Testis (tissue), 3 donors: Measurements from ENCODE around the gene NUP153. TPM values are rescaled to one million over a fixed set of nuclear protein-coding genes. Genes with fewer than 3 reads are reported as not detected.

Experiments used
- DNase-seq: peaks from one replicate; pipeline ENCODE4 v3.0.0-alpha.2; 2019
- H3K27ac ChIP-seq, 2 donors: fragments of 200-600 bp; sonication (generic); one replicate each; pipeline ENCODE4 v1.5.1; 2019
- H3K27me3 ChIP-seq: fragments of 200-600 bp; sonication (generic); one replicate; pipeline ENCODE4 v1.5.1; 2019
- H3K36me3 ChIP-seq: fragments of 200-600 bp; sonication (generic); one replicate; pipeline ENCODE4 v1.5.1; 2017; ENCODE audit warnings: low read depth; ENCODE audit errors: missing control alignments
- H3K4me1 ChIP-seq: fragments of 200-600 bp; sonication (generic); one replicate; pipeline ENCODE4 v1.5.1; 2019
- H3K4me3 ChIP-seq, 2 donors: fragments of 200-600 bp; sonication (generic); one replicate each; pipeline ENCODE4 v1.5.1; 2017 to 2019
- H3K9me3 ChIP-seq: fragments of 200-600 bp; sonication (generic); one replicate; pipeline ENCODE4 v1.5.1; 2017
- CTCF ChIP-seq, 3 experiments: fragments of 450-650 bp in 2 of 3; fragments of 200-600 bp in 1 of 3; sonication (generic) in 1 of 3; IDR thresholded peaks; one replicate each; pipeline ENCODE4 v1.5.1; 2016 to 2019; ENCODE audit warnings: antibody characterized with exemption in 3 of 3, mild to moderate bottlenecking in 2 of 3, moderate library complexity in 1 of 3
- POLR2A ChIP-seq: fragments of 450-650 bp; IDR thresholded peaks from one replicate; pipeline ENCODE4 v1.6.1; 2017; ENCODE audit warnings: antibody characterized with exemption, mild to moderate bottlenecking, moderate library complexity
- WGBS, 2 donors: methylation state at CpG; one replicate each; pipeline ENCODE4 v1.1.5; 2018; 5-methylcytosine and 5-hydroxymethylcytosine counted together
- intact Hi-C: fragments of 100-400 bp; cut with DNase I; formaldehyde crosslinking; loops from one replicate; pipeline ENCODE4 v1.15.1; 2023; ENCODE audit warnings: low total_unique reads
- polyA plus RNA-seq: library from polyadenylated mRNA; stranded (reverse); fragments of 350-450 nt; fragmentation: Illumina TruSeq; extraction: RNeasy Lipid Tissue Mini Kit (QIAGEN cat#74804); gene quantifications from one replicate; pipeline ENCODE4 v1.2.3, GENCODE V29; 2014; ENCODE audit warnings: low read depth, low replicate concordance; ENCODE audit not compliant: insufficient read depth
- total RNA-seq, 2 donors: library from RNA; depleted of rRNA; stranded (reverse); fragments of >200 nt; gene quantifications; one replicate each; pipeline ENCODE4 v1.2.3, GENCODE V29; 2016

NUP153 gene
- total and polyA plus RNA-seq, 3 donors from 2014 or later, result 62.5 to 64.1 (median 63.2) TPM

GRCh38 chr6:17729223-17730077 is 22.7 kb upstream of the NUP153 start:
- Histone ChIP-seq H3K27me3 (no peaks in the 10 kb centered on the region), H3K9me3 (no peaks in the 10 kb centered on the region), H3K4me1 (peaks cover 8% of the 10 kb centered on the region), H3K36me3 (no peaks in the 10 kb centered on the region), H3K4me3 (peak overlapping the region; percentile 44 to 59), H3K27ac (no peak overlapping the region)
- 66% methylated on average over 12 of the region's 12 CpGs for WGBS, 2 donors
- intact Hi-C loops, result no loop called here
- DNase-seq, result peak; percentile 87
- peak; percentile 24 for TF ChIP-seq POLR2A
- TF ChIP-seq CTCF (IDR thresholded peaks at IDR 0.05), result no peak

- Histone ChIP-seq H3K27me3 (no peaks in the 10 kb centered on the region), H3K9me3 (no peaks in the 10 kb centered on the region), H3K4me1 (peaks cover 8% of the 10 kb centered on the region), H3K27ac (peak overlapping the region in 1 of 2 donors; percentile 30), H3K4me3 (peak overlapping the region; percentile 44 to 59), H3K36me3 (no peaks in the 10 kb centered on the region)
- intact Hi-C loops, result no loop called here
- WGBS, 2 donors, result 87% methylated on average over 44 of the region's 49 CpGs; no CpG with 5 or more reads in 1 of the 2 donors
- TF ChIP-seq POLR2A (no peak), CTCF (IDR thresholded peaks at IDR 0.05) (no peak)
- DNase-seq, result no peak
Observed at GRCh38 chr6:17728551-17729222, 22.0 kb upstream of the NUP153 start.

GRCh38 chr6:17725083-17725482 is 18.4 kb upstream of the NUP153 start:
- peak overlapping the region in 1 of 2 donors; percentile 16 for H3K27ac ChIP-seq
- intact Hi-C loops, result no loop called here
- H3K27me3 ChIP-seq, result no peaks in the 10 kb centered on the region
- 10 to 15% methylated on average over 6 of the region's 6 CpGs for WGBS, 2 donors
- peaks cover 8% of the 10 kb centered on the region for H3K4me1 ChIP-seq
- no peak for TF ChIP-seq CTCF (IDR thresholded peaks at IDR 0.05)
- TF ChIP-seq POLR2A, result no peak
- no peak overlapping the region for H3K4me3 ChIP-seq
- no peaks in the 10 kb centered on the region for H3K36me3 ChIP-seq
- peak; percentile 77 for DNase-seq
- no peaks in the 10 kb centered on the region for H3K9me3 ChIP-seq

- H3K27ac ChIP-seq, result peak overlapping the region in 1 of 2 donors; percentile 16
- no peaks in the 10 kb centered on the region for H3K27me3 ChIP-seq
- H3K9me3 ChIP-seq, result no peaks in the 10 kb centered on the region
- H3K4me1 ChIP-seq, result peaks cover 8% of the 10 kb centered on the region
- H3K36me3 ChIP-seq, result no peaks in the 10 kb centered on the region
- DNase-seq, result no peak
- intact Hi-C loops, result no loop called here
- H3K4me3 ChIP-seq, result no peak overlapping the region
- TF ChIP-seq CTCF (IDR thresholded peaks at IDR 0.05) (no peak), POLR2A (no peak)
- 76 to 87% methylated on average over 3 of the region's 3 CpGs for WGBS, 2 donors
Observed at GRCh38 chr6:17724341-17724740, 17.6 kb upstream of the NUP153 start.
